CD4-positive, alpha-beta memory T cell (primary cell): ENCODE data around the gene XPO1. TPM values are rescaled to one million over a fixed set of nuclear protein-coding genes. Genes with fewer than 3 reads are reported as not detected.

Source experiments
- CTCF ChIA-PET: fragments of 350-600 bp; sonication (Branson Sonifier 250); formaldehyde crosslinking; loops from one replicate; lab custom pipeline; 2021; ENCODE audit warnings: inconsistent platforms; ENCODE audit not compliant: partially characterized antibody; lab: Charles Lee
- POLR2A ChIA-PET: fragments of 350-600 bp; sonication (Branson Sonifier 250); formaldehyde crosslinking; loops from one replicate; lab custom pipeline; 2021; ENCODE audit not compliant: partially characterized antibody; lab: Charles Lee
- DNase-seq, 5 donors: peaks; one replicate each; pipeline versions ENCODE4 v3.0.0 to v3.0.0-alpha.2; 2020 to 2022; ENCODE audit warnings: mixed read lengths in 1 of 5
- H3K27ac ChIP-seq: one replicate; pipeline ENCODE4 v1.7.0; 2013; ENCODE audit warnings: low read depth, low read length
- H3K27me3 ChIP-seq: 2 replicates; pipeline ENCODE4 v1.7.0; 2013; ENCODE audit warnings: mild to moderate bottlenecking, low read length, moderate library complexity; ENCODE audit not compliant: insufficient read depth
- H3K36me3 ChIP-seq: 2 replicates; pipeline ENCODE4 v1.7.0; 2013; ENCODE audit warnings: mild to moderate bottlenecking, low read length, moderate library complexity; ENCODE audit not compliant: insufficient read depth
- H3K4me1 ChIP-seq: 2 replicates; pipeline ENCODE4 v1.7.0; 2013; ENCODE audit warnings: mild to moderate bottlenecking, low read length, moderate library complexity; ENCODE audit not compliant: insufficient read depth
- H3K4me3 ChIP-seq, 2 donors: one replicate each; pipeline ENCODE4 v1.7.0; 2013; ENCODE audit warnings: low read length in 2 of 2, mild to moderate bottlenecking in 1 of 2
- H3K9me3 ChIP-seq, 2 donors: one replicate each; pipeline ENCODE4 v1.7.0; 2013; ENCODE audit warnings: low read length in 2 of 2, control low read depth in 1 of 2; ENCODE audit not compliant: control insufficient read depth in 1 of 2
- H3K27ac Mint-ChIP-seq, 7 donors: one replicate each; pipeline ENCODE4 v1.8.0; 2020 to 2021; ENCODE audit warnings: mixed read lengths in 7 of 7, mild to moderate bottlenecking in 6 of 7, inconsistent platforms in 3 of 7, moderate library complexity in 3 of 7
- H3K27me3 Mint-ChIP-seq, 2 donors: one replicate each; pipeline ENCODE4 v1.8.0; 2020 to 2021; ENCODE audit warnings: mixed read lengths in 2 of 2
- H3K36me3 Mint-ChIP-seq, 2 donors: one replicate each; pipeline ENCODE4 v1.8.0; 2020 to 2021; ENCODE audit warnings: mixed read lengths in 2 of 2, inconsistent platforms in 1 of 2, mild to moderate bottlenecking in 1 of 2
- H3K4me1 Mint-ChIP-seq, 4 donors: one replicate each; pipeline ENCODE4 v1.8.0; 2020 to 2021; ENCODE audit warnings: mixed read lengths in 4 of 4, mild to moderate bottlenecking in 1 of 4
- H3K4me3 Mint-ChIP-seq, 8 donors: one replicate each; pipeline ENCODE4 v1.8.0; 2020 to 2021; ENCODE audit warnings: mixed read lengths in 8 of 8, mild to moderate bottlenecking in 7 of 8, moderate library complexity in 6 of 8, inconsistent platforms in 3 of 8
- H3K9me3 Mint-ChIP-seq, 8 donors: one replicate each; pipeline ENCODE4 v1.8.0; 2020 to 2021; ENCODE audit warnings: mixed read lengths in 8 of 8, mild to moderate bottlenecking in 5 of 8, inconsistent platforms in 3 of 8, moderate library complexity in 1 of 8
- intact Hi-C: fragments of 100-400 bp; cut with micrococcal nuclease; formaldehyde crosslinking; loops from one replicate; pipeline ENCODE4 v1.15.1; 2023
- polyA plus RNA-seq, 2 donors: library from polyadenylated mRNA; unstranded; fragments of 300-500 nt; fragmentation: Illumina TruSeq; gene quantifications; one replicate each; pipeline ENCODE4 v1.2.3, GENCODE V29; 2021
- total RNA-seq, 2 experiments: library from RNA; stranded (reverse); gene quantifications; one replicate each; pipeline ENCODE4 v1.2.3, GENCODE V29; 2021

XPO1 gene
- total and polyA plus RNA-seq, 4 experiments from 2014 or later: 26.8 to 180 (median 110) TPM

DNA sequence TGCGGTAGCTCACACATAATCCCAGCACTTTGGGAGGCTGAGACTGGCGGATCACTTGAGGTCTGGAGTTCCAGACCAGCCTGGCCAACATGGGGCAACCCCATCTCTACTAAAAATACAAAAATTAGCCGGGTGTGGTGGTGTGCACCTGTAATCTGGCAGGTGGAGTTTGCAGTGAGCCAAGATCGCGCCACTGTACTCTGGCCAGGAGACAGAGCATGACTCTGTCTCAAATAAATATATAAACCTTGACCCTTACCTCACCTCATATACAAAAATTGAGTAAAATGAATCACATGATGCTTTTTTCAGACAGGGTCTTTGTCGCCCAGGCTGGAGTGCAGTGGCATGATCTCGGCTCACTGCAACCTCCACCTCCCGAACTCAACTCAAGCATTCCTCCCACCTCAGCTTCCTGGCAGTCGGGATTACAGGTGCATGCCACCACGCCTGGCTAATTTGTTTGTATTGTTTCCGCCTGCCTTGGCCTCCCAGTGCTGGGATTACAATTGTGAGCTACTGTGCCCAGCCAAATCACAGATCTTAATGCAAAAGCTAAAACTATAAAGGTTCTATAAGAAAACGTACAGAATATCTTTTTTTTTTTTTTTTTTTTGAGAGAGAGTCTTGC is 25.3 kb downstream of the XPO1 start:
- peaks cover 14% of the 10 kb centered on the region for H3K4me1 ChIP-seq
- H3K4me3 Mint-ChIP-seq: no peak overlapping the region
- no peaks in the 10 kb centered on the region for H3K9me3 ChIP-seq
- peaks cover 60% of the 10 kb centered on the region for H3K36me3 ChIP-seq
- peaks cover 14 to 35% (median 24%) of the 10 kb centered on the region in 4 donors for H3K4me1 Mint-ChIP-seq
- no peak for DNase-seq
- H3K9me3 Mint-ChIP-seq: no peaks in the 10 kb centered on the region
- no peak overlapping the region for H3K27ac ChIP-seq
- H3K4me3 ChIP-seq: no peak overlapping the region
- POLR2A ChIA-PET: no interaction called here
- H3K27me3 Mint-ChIP-seq: no peaks in the 10 kb centered on the region
- peaks cover 35 to 62% of the 10 kb centered on the region in 2 donors for H3K36me3 Mint-ChIP-seq
- peak overlapping the region in 6 of 7 donors; percentile 6 to 88 (median 50) for H3K27ac Mint-ChIP-seq
- CTCF ChIA-PET: no interaction called here
- no peaks in the 10 kb centered on the region for H3K27me3 ChIP-seq
- intact Hi-C loops: no loop called here

DNA sequence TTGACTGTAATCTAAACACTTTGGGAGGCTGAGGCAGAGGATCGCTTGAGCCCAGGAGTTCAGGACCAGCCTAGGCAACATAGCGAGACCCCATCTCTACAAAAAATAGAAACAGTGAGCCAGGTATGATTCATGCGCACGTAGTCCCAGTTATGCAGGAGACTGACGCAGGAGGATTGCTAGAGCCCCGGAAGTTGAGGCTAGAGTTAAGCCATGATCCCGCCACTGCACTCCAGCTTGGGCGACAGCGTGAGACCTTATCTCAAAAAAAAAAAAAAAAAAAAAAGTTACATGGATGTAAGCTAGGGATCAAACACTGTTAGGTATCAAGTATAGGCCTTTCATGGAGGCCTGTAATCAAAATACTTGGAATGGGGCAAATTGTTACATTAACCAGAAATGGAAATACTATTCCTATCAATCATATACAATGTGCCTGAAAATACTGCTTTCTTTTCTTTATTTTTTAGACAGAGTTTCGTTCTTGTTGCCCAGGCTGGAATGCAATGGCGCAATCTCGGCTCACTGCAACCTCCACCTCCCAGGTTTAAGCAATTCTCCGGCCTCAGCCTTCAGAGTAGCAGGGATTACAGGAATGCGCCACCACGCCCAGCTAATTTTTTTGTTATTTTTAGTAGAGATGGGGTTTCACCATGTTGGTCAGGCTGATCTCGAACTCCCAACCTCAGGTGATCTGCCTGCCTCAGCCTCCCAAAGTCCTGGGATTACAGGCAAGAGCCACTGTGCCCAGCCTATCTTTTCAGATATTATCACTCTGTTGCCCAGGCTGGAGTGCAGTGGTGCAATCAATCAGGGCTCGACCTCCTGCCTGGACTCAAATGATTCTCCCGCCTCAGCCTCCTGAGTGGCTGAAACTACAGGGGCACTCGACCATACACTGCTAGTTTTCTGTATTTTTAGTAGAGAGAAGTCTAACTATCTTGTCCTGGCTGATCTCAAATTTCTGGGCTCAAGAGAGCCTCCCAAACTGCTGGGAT is 27.2 kb downstream of the XPO1 start:
- intact Hi-C loops: no loop called here
- ChIA-PET CTCF (no interaction called here), POLR2A (interaction anchor here (0.6 kb wide), 1 partner anchor 38 kb away, joined by 3 read pairs; no protein-coding TSS in a partner anchor)
- no peak overlapping the region for H3K4me3 Mint-ChIP-seq
- H3K4me1 Mint-ChIP-seq: peaks cover 14 to 40% (median 28%) of the 10 kb centered on the region in 4 donors
- no peaks in the 10 kb centered on the region for H3K27me3 Mint-ChIP-seq
- H3K36me3 Mint-ChIP-seq: peaks cover 29 to 57% of the 10 kb centered on the region in 2 donors
- no peak for DNase-seq
- Histone ChIP-seq H3K9me3 (no peaks in the 10 kb centered on the region), H3K27me3 (no peaks in the 10 kb centered on the region), H3K4me1 (peaks cover 16% of the 10 kb centered on the region), H3K36me3 (peaks cover 47% of the 10 kb centered on the region), H3K27ac (no peak overlapping the region), H3K4me3 (no peak overlapping the region)
- H3K27ac Mint-ChIP-seq: peak overlapping the region in 2 of 7 donors; percentile 52 to 57
- no peaks in the 10 kb centered on the region for H3K9me3 Mint-ChIP-seq

DNA sequence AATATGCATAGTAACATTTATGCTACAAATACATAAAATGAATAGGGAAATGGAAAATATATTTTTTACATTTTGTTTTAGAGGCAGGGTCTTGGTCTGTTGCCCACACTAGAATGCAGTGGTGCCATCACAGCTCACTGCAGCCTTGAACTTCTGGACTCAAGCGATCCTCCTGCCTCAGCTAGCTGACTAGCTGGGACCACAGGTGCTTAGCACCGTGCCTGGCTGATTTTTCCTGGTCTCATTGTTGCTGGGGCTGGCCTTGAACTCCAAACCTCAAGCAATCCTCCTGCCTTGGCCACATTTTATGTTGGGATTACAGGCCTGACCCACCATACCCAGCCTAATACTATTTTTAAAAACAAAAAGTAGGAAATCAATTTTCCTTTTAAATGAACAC is 33.2 kb downstream of the XPO1 start:
- Mint-ChIP-seq H3K27me3 (no peaks in the 10 kb centered on the region), H3K36me3 (peaks cover 8 to 50% of the 10 kb centered on the region in 2 donors), H3K4me3 (no peak overlapping the region), H3K27ac (peak overlapping the region in 1 of 7 donors; percentile 2), H3K4me1 (peaks cover 4 to 24% (median 18%) of the 10 kb centered on the region in 4 donors), H3K9me3 (no peaks in the 10 kb centered on the region)
- peaks cover 41% of the 10 kb centered on the region for H3K36me3 ChIP-seq
- no peaks in the 10 kb centered on the region for H3K9me3 ChIP-seq
- no peak overlapping the region for H3K4me3 ChIP-seq
- H3K27me3 ChIP-seq: no peaks in the 10 kb centered on the region
- CTCF ChIA-PET: no interaction called here
- H3K4me1 ChIP-seq: peaks cover 10% of the 10 kb centered on the region
- no peak for DNase-seq
- POLR2A ChIA-PET: interaction anchor here (1.8 kb wide), 1 partner anchor 33 kb away, joined by 4 read pairs; the partner anchor contains the start of gene XPO1
- no peak overlapping the region for H3K27ac ChIP-seq
- intact Hi-C loops: no loop called here

DNA sequence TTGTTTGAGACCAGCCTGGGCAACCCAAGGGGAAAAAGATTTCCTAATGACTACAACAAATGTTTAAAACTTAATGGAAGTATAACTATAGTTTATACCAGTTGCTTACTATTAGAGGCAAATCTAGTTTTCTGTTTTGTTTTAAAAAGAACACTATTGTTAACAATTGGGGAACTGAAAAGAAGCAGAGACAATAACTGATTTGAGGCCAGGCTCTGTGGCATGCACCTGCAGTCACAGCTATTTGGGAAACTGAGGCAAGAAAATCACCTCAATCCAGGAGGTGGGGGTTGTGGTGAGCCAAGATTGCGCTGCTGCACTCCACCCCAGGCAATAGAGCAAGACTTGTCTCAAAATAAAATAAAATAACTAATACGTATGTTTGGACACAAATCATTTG is 39.1 kb downstream of the XPO1 start:
- Mint-ChIP-seq H3K4me3 (no peak overlapping the region), H3K27ac (no peak overlapping the region), H3K36me3 (peaks cover 27 to 65% of the 10 kb centered on the region in 2 donors), H3K9me3 (no peaks in the 10 kb centered on the region), H3K4me1 (peaks cover 7 to 18% (median 9%) of the 10 kb centered on the region in 4 donors), H3K27me3 (no peaks in the 10 kb centered on the region)
- Histone ChIP-seq H3K27me3 (no peaks in the 10 kb centered on the region), H3K9me3 (no peaks in the 10 kb centered on the region), H3K36me3 (peaks cover 67% of the 10 kb centered on the region), H3K4me1 (peaks cover 5% of the 10 kb centered on the region), H3K4me3 (no peak overlapping the region), H3K27ac (no peak overlapping the region)
- no peak for DNase-seq
- ChIA-PET POLR2A (no interaction called here), CTCF (no interaction called here)
- intact Hi-C loops: no loop called here

DNA sequence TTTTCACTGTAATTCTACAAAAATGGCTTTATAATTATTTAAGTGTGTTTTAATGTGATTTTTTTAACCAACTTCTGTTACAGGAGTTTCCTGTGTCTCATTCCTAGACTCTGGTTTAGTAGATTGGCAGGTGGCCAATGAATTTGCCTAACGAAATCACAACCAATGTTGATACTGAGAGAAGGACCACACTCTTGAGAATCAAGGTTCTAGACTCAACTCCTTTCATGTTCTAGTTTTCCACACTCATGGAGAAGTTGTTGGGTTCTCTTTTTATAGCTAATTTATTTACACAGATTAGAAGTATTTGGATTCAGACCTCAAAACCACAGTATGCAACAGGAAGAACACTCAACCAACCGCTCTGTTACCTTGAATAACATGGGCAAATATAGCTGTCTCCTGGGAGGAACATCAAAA is 44.6 kb downstream of the XPO1 start:
- H3K27ac Mint-ChIP-seq: peak overlapping the region; percentile 43 to 87 (median 70)
- H3K36me3 Mint-ChIP-seq: peaks cover 41 to 68% of the 10 kb centered on the region in 2 donors
- Histone ChIP-seq H3K36me3 (peaks cover 73% of the 10 kb centered on the region), H3K4me3 (peak overlapping the region in 1 of 2 donors; percentile 5), H3K9me3 (no peaks in the 10 kb centered on the region), H3K4me1 (peaks cover 17% of the 10 kb centered on the region), H3K27me3 (no peaks in the 10 kb centered on the region), H3K27ac (peak overlapping the region; percentile 23)
- H3K27me3 Mint-ChIP-seq: no peaks in the 10 kb centered on the region
- ChIA-PET CTCF (interaction anchor here (1.1 to 2.5 kb wide), 3 partner anchors 44 to 165 kb away, joined by 4 to 12 read pairs (median 10); partner anchors contain the start of gene XPO1), POLR2A (interaction anchor here (1.0 to 2.5 kb wide), 6 partner anchors 16 to 67 kb away, joined by 3 to 12 read pairs (median 5); partner anchors contain the start of gene XPO1)
- no peaks in the 10 kb centered on the region for H3K9me3 Mint-ChIP-seq
- DNase-seq: peak in 4 of 5 donors; percentile 18 to 30 (median 22)
- intact Hi-C loops: loop anchor here (1.0 to 2.0 kb wide), 3 partner anchors 23 to 67 kb away; partner anchors contain the start of gene USP34
- H3K4me3 Mint-ChIP-seq: peak overlapping the region in 7 of 8 donors; percentile 23 to 79 (median 57)
- H3K4me1 Mint-ChIP-seq: peaks cover 11 to 29% (median 20%) of the 10 kb centered on the region in 4 donors

DNA sequence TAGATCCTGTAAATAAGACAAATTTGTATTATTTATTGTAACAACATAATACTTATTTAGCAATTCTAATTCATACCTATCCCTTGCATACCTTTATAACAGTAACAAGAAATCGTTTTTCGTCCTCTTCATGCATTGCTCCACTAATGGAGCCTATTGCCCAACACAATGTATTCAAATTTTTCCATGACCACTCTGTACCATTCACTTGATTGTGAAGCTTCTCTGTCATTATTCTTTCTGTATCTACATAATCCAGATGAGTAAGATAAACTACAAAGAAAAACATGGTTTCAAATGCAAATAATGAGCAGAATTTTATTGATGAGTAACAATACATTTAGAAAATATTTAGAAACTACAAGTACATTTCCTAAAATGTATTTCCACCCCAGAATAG is 45.7 kb downstream of the XPO1 start:
- ChIA-PET POLR2A (interaction anchor here (0.9 to 2.5 kb wide), 4 partner anchors 15 to 271 kb away, joined by 3 to 12 read pairs (median 8); partner anchors contain the start of gene XPO1), CTCF (interaction anchor here (0.6 to 2.5 kb wide), 3 partner anchors 17 to 66 kb away, joined by 3 to 12 read pairs (median 10); partner anchors contain the start of gene XPO1)
- Histone ChIP-seq H3K4me1 (peaks cover 17% of the 10 kb centered on the region), H3K27ac (no peak overlapping the region), H3K36me3 (peaks cover 73% of the 10 kb centered on the region), H3K4me3 (no peak overlapping the region), H3K9me3 (no peaks in the 10 kb centered on the region), H3K27me3 (no peaks in the 10 kb centered on the region)
- Mint-ChIP-seq H3K4me3 (no peak overlapping the region), H3K27me3 (no peaks in the 10 kb centered on the region), H3K4me1 (peaks cover 11 to 29% (median 20%) of the 10 kb centered on the region in 4 donors), H3K9me3 (no peaks in the 10 kb centered on the region), H3K27ac (peak overlapping the region in 3 of 7 donors; percentile 15 to 60 (median 43)), H3K36me3 (peaks cover 45 to 72% of the 10 kb centered on the region in 2 donors)
- no peak for DNase-seq
- intact Hi-C loops: loop anchor here (2.0 kb wide), 1 partner anchor 22 kb away; the partner anchor contains the start of gene USP34
